ENCODE results near the gene KDM2B.

KDM2B gene

DNA sequence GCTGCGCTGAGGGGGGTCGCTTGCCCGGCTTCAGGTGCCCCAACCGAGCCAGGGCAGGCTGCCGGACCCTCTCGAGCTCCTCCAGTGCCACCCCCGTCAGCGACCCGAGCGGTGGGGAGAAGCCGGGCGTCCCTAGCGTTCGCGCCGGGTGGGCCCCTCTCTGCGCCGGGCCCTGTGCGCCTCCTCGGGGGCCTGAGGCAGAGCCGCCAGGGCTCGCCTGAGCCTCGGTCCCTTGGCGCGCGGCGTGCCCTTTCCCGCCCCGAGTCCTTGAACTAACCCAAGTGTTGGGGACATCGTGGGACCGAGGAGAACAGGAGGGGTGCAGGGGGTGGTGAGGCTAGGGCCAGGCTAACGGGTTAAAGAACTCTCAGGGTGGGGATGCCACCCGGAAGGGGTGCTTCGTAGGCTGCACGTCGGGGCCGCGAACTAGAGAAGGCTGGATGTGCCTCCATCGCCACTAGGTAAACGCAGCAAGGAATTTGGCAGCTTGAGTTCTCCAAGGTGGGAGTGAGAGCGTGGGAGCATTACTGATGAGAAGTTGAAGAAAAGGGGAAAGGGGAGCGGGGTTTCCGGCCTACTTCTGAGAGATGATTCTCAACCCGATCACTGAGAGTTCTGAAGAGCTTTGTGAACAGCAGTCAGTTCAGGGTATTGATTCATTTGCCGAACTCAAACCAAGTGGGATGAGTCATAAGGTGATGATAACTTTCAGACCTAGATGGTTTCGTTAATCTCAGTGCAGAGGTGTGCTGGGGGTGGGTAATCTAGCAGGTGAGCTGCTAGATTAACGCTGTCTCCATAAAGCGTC is 180.3 kb downstream of the KDM2B start:
- peaks cover 15% of the 10 kb centered on the region for H3K4me1 ChIP-seq (ENCODE audit: low read length)
- H3K4me2 ChIP-seq (ENCODE audit: low read length): peak overlapping the region; percentile 80
- H3K9ac ChIP-seq (ENCODE audit: low read length): peak overlapping the region; percentile 95
- peaks cover 62% of the 10 kb centered on the region for H3K79me2 ChIP-seq (ENCODE audit: low read length)
- no peak overlapping the region for H2AFZ ChIP-seq (ENCODE audit: low read depth, low read length)
- peaks cover 17% of the 10 kb centered on the region for H3K36me3 ChIP-seq (replicated peaks; ENCODE audit: low read depth, low read length)
- no peaks in the 10 kb centered on the region for H3K27me3 ChIP-seq (ENCODE audit: low read depth, low read length)
- H3K9me3 ChIP-seq (ENCODE audit: insufficient read depth, low read length): no peaks in the 10 kb centered on the region
- H4K20me1 ChIP-seq (ENCODE audit: insufficient read depth, low read length): peaks cover 24% of the 10 kb centered on the region
- H3K4me3 ChIP-seq (ENCODE audit: low read length): peak overlapping the region; percentile 94
- H3K27ac ChIP-seq (ENCODE audit: low read length): peak overlapping the region; percentile 90
- TF ChIP-seq, protein P1, sequence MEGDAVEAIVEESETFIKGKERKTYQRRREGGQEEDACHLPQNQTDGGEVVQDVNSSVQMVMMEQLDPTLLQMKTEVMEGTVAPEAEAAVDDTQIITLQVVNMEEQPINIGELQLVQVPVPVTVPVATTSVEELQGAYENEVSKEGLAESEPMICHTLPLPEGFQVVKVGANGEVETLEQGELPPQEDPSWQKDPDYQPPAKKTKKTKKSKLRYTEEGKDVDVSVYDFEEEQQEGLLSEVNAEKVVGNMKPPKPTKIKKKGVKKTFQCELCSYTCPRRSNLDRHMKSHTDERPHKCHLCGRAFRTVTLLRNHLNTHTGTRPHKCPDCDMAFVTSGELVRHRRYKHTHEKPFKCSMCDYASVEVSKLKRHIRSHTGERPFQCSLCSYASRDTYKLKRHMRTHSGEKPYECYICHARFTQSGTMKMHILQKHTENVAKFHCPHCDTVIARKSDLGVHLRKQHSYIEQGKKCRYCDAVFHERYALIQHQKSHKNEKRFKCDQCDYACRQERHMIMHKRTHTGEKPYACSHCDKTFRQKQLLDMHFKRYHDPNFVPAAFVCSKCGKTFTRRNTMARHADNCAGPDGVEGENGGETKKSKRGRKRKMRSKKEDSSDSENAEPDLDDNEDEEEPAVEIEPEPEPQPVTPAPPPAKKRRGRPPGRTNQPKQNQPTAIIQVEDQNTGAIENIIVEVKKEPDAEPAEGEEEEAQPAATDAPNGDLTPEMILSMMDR (IDR thresholded peaks at IDR 0.05; ENCODE audit: low read depth, low read length): no peak
- no peak for TF ChIP-seq EZH2phosphoT487 (IDR thresholded peaks at IDR 0.05; ENCODE audit: low read depth)

DNA sequence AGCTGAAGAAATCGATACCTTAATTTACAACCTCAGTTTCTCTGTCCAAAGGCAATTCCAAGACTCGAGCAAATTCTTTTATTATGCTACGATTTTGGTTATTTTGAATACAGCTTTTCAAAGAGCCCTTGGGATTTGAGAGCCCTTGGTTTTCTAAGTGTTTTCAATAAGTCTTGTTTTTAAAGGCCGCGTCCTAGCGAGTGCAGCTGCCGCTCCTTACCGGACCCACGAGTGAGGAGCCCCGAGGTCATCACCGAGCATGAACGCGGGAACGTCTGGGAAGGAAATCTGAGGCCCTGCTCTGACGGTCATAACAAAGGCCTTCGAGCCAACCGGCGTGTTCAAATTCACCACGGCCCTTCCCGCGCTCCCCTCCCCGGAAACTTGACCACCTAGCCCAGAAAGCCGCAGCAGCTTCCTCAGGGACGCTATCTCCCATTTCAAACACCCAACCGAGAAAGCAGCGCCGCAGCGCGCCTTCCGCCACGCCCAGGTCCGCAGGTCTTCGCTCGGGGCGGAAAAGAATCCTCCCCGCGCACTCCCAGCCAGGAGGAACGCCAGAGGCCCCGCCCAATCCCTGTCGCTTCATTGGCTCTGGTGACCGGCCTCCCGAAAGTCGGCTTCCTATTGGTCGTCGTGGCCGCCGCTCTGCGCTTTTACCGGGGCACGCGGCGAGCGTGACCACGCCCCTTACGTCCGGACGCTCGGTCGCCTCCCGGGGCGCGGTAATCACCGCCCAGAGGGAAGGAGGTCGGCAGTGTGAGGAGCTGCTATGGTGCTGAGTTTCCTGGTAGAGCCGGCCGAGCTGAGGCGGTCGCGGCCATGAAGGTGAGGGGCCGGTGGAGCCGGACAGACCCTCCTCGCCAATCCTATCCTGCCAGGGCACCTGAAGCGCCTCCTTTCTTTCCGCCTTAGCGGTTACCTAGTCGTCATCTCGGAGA is 181.2 kb downstream of the KDM2B start, which contains the start of gene RNF34:
RNF34 (plus strand) TSS at position 728 of the 941 bp plus-strand sequence; CDS start at position 823, 95 bp downstream.
- peak within 1 kb of the TSS; percentile 80 for H3K4me2 ChIP-seq (ENCODE audit: low read length)
- no peaks in the 10 kb centered on the region for H3K9me3 ChIP-seq (ENCODE audit: insufficient read depth, low read length)
- H3K79me2 ChIP-seq (ENCODE audit: low read length): peaks cover 53% of the 10 kb centered on the region
- peaks cover 10% of the 10 kb centered on the region for H3K36me3 ChIP-seq (replicated peaks; ENCODE audit: low read depth, low read length)
- no peaks in the 10 kb centered on the region for H3K27me3 ChIP-seq (ENCODE audit: low read depth, low read length)
- H4K20me1 ChIP-seq (ENCODE audit: insufficient read depth, low read length): peaks cover 18% of the 10 kb centered on the region
- H2AFZ ChIP-seq (ENCODE audit: low read depth, low read length): peak within 1 kb of the TSS; percentile 15; the same call in 1 of the 2 replicates
- peak within 1 kb of the TSS; percentile 90 for H3K27ac ChIP-seq (ENCODE audit: low read length)
- peaks cover 15% of the 10 kb centered on the region for H3K4me1 ChIP-seq (ENCODE audit: low read length)
- TF ChIP-seq EZH2phosphoT487 (IDR thresholded peaks at IDR 0.05; ENCODE audit: low read depth): no peak
- TF ChIP-seq, protein P1 (IDR thresholded peaks at IDR 0.05; ENCODE audit: low read depth, low read length): no peak
- H3K9ac ChIP-seq (ENCODE audit: low read length): peak within 1 kb of the TSS; percentile 95
- H3K4me3 ChIP-seq (ENCODE audit: low read length): peak within 1 kb of the TSS; percentile 94

DNA sequence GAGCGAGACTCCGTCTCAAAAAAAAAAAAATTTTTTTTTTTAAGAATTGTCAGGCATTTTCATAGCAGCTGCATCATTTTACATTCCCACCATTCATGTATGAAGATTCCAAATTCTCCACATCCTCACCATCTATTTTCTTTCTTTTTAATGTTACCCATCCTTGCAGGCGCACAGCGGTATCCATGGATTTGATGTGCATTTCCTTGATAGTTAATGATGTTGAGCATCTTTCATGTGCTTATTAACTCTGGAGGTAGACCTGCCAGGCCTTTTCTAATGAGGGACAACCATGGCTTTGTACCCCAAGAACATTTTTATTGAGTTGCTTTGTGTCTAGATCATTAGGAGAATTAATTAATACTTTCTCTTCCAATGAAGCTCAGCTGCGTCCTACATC is 182.5 kb downstream of the KDM2B start:
- Histone ChIP-seq H4K20me1 (ENCODE audit: insufficient read depth, low read length) (peaks cover 17% of the 10 kb centered on the region), H3K4me1 (ENCODE audit: low read length) (peaks cover 15% of the 10 kb centered on the region), H3K9me3 (ENCODE audit: insufficient read depth, low read length) (no peaks in the 10 kb centered on the region), H3K4me2 (ENCODE audit: low read length) (no peak overlapping the region; the same call in 1 of the 2 replicates), H3K27ac (ENCODE audit: low read length) (no peak overlapping the region), H3K9ac (ENCODE audit: low read length) (no peak overlapping the region), H2AFZ (ENCODE audit: low read depth, low read length) (no peak overlapping the region), H3K36me3 (replicated peaks; ENCODE audit: low read depth, low read length) (peaks cover 6% of the 10 kb centered on the region), H3K4me3 (ENCODE audit: low read length) (0 out of 2 replicates have a peak overlapping the region, but pooled peaks have one; percentile 94), H3K27me3 (ENCODE audit: low read depth, low read length) (no peaks in the 10 kb centered on the region), H3K79me2 (ENCODE audit: low read length) (peaks cover 40% of the 10 kb centered on the region)
- TF ChIP-seq EZH2phosphoT487 (IDR thresholded peaks at IDR 0.05; ENCODE audit: low read depth): no peak
- TF ChIP-seq, protein P1 (IDR thresholded peaks at IDR 0.05; ENCODE audit: low read depth, low read length): no peak

All from OCI-LY3 (cell line).